Raji (cell line): ENCODE measurements around the gene DNAAF9.

ENCODE experiments used
- POLR2A ChIP-seq: IDR thresholded peaks from 2 replicates; pipeline ENCODE4 v1.6.1; 2011; ENCODE audit warnings: low read depth, low read length, control low read depth; ENCODE audit not compliant: insufficient read depth

DNAAF9 gene

DNA sequence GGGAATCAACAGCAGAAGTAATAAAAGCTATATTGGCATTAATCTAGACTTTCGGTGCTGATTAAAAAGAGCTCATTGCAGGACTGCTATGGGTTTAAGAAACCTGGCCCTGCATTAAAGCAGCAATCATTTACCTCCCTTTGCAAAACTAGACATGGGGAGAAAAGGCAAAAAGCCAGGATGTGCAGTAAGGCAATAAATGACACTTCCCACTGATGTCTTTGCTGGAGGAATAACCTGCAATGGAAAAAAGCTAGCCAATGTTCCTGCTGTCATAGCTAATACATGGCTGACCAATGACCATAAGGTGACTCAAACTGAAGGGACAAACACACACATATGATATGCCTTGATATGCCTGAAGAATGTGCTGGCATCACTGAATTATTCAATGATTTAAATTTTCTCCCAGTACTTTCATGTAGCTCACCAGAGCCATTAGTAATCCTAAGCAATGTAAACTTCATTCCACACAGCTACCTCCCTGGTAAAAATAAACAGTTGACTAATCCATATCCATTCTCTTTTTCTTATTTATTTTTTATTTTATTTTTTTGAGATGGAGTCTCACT is 8.7 kb downstream of the DNAAF9 start:
- TF ChIP-seq POLR2A, result no peak

- no peak for TF ChIP-seq POLR2A
These were observed 11.0 kb downstream of the DNAAF9 start for GRCh38 chr20:3396492-3396891.

DNA sequence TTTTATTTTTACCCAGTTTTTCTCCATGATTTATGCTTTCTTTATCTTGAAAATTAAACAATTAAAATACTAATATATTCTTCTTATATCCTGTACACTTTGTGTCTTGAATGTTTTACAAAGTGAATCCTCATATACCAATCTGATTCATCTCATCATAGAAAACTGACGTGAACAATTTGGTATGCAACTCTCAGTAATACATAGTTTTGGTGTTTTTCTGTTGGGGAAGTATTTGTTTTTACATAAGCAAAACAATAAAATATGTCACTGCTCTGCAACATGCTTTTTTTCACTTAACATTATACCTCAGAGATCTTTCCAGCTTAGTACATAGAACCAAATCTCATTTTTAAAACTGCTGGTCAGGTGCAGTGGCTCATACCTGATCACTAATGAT is 14.7 kb downstream of the DNAAF9 start:
- TF ChIP-seq POLR2A, result no peak

DNA sequence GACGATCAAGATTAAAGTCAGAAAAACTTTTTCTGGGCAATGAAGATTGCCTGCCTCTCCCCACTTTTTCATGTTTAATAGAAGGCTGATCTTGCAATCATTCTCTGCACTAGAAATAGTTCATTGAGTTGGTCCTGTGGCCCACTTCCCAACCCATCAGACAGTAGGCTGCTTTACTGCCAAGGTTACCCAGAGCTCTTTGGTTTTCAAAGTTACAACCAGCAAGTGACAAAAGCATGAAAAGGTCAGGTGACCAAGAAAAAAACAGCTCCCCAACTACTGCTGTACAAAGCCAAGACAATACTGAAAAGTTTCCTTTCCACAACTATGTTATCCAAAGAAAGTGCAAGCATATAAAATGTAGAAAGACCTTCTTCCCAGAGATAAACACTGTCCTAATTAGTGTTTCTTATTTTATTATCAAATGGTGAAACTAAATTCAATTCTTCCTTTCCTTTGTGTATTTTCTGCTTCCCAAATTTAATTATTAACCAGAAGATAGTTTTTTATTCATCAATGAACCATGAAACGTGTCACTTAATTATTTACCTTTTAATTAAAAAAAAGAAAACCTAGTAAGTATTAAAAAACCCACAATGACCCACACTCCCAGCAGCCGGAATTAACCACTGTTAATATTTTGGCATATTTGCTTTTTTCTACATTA is 16.6 kb downstream of the DNAAF9 start:
- TF ChIP-seq POLR2A, result no peak

DNA sequence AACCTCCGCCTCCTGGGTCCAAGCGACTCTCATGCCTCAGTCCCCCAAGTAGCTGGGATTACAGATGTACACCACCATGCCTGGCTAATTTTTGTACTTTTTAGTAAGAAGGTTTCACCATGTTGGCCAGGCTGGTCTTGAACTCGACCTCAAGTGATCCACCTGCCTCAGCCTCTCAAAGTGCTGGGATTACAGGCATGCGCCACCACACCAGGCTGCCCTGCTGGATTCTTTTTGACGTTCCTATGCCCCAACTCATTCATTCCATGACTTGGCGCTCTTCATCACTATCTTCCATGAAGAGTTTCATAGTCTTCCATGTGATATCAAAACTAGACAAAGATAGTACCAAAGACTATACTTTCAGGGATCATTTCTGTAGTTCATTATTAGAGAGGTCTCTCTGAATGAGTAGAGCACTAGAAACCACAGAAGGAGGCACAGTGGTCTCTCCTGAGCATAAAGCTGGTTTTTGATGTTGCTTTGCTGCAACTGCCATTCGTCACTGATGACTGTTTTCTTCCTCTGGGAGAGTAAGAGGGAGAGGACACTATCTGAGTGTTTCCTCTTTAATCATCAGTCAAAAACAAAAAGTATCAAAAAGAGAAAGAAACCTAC is 23.5 kb downstream of the DNAAF9 start:
- no peak for TF ChIP-seq POLR2A

- TF ChIP-seq POLR2A, result no peak
These were observed 24.6 kb downstream of the DNAAF9 start for GRCh38 chr20:3382836-3383235.

GRCh38 chr20:3380228-3381070 is 27.0 kb downstream of the DNAAF9 start:
- no peak for TF ChIP-seq POLR2A

DNA sequence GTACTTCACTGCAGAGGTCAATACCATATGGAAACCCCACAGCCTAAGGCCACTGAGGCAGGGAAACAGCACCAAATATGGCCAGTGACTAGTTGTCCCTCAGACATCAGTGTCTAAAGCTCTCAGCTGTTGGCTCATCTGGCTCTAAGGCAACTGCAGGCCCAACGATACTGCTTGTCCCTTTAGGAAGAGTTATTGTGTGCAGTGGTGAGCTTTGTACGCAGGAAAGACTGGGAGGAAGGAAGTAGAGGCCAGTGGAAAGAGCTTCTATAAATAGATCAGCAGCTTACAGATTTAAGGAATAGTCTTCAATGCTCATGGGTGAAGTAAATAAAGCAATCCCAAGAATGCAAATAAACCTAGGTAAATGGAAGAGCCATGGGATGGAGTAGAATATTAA is 29.3 kb downstream of the DNAAF9 start:
- no peak for TF ChIP-seq POLR2A

GRCh38 chr20:3377644-3378043 is 29.8 kb downstream of the DNAAF9 start:
- TF ChIP-seq POLR2A, result no peak

- TF ChIP-seq POLR2A, result no peak
These were observed 33.2 kb downstream of the DNAAF9 start for GRCh38 chr20:3374296-3374695.

DNA sequence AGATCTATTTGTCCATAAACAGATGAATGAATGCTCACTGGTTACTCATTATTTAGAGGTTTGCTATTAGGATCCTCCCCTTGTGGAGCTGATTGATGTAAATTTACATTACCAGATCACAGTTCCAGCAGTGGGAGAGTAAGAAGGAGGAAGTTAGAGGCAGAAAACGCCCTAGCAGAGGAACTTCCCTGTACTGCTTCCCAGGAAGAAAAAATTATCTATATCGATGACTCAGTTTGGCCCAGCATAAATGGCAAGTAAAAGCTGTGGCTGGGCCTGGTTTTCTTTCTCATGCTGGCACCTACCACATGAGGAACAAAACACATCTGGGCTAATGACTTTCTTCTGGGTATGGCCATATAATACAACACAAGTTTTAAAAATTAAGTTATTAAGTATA is 35.7 kb downstream of the DNAAF9 start:
- no peak for TF ChIP-seq POLR2A

GRCh38 chr20:3367089-3367488 is 40.4 kb downstream of the DNAAF9 start:
- TF ChIP-seq POLR2A, result no peak

- no peak for TF ChIP-seq POLR2A
These were observed 43.0 kb downstream of the DNAAF9 start for GRCh38 chr20:3364323-3365013.

DNA sequence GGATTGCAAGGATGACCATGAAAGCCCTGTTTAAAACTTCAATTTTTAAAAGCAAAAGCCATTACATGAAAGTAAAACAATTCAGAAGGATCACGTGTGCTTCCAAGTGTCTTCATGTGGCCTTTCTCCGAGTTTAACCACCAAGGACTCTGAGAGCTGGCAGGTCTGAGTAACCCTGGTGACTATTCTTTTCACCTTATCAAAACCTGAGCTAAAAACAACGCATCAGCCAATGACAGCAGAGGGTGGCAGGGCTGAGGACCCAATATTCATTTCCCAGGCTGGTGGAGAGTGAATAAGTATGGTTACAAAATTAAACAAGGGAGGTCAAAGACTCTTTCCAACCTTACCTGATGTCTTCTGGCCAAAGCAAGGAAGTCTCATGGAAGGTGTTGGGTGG is 46.7 kb downstream of the DNAAF9 start:
- TF ChIP-seq POLR2A, result no peak

GRCh38 chr20:3358676-3359340 is 48.7 kb downstream of the DNAAF9 start:
- TF ChIP-seq POLR2A, result no peak
